ENCODE results near the gene LDLRAD4.

Gene LDLRAD4

GRCh38 chr18:13553449-13553848 is 334.9 kb downstream of the LDLRAD4 start:
- TF ChIP-seq POLR2A (IDR thresholded peaks at IDR 0.05; ENCODE audit: low read depth, low read length) = no peak
- FAIRE-seq (no peak), DNase-seq (ENCODE audit: insufficient read length, low spot score) (no peak)

- no peak for DNase-seq (ENCODE audit: insufficient read length, low spot score)
- TF ChIP-seq POLR2A (IDR thresholded peaks at IDR 0.05; ENCODE audit: low read depth, low read length) = no peak
- no peak for FAIRE-seq
Measured at GRCh38 chr18:13555192-13555591, 336.6 kb downstream of the LDLRAD4 start.

- no peak for TF ChIP-seq POLR2A (IDR thresholded peaks at IDR 0.05; ENCODE audit: low read depth, low read length)
- no peak for DNase-seq (ENCODE audit: insufficient read length, low spot score)
- FAIRE-seq = no peak
Measured at GRCh38 chr18:13555865-13556264, 337.3 kb downstream of the LDLRAD4 start.

GRCh38 chr18:13556502-13556901 is 337.9 kb downstream of the LDLRAD4 start:
- FAIRE-seq = no peak
- TF ChIP-seq POLR2A (IDR thresholded peaks at IDR 0.05; ENCODE audit: low read depth, low read length) = no peak
- no peak for DNase-seq (ENCODE audit: insufficient read length, low spot score)

- TF ChIP-seq POLR2A (IDR thresholded peaks at IDR 0.05; ENCODE audit: low read depth, low read length) = no peak
- DNase-seq (ENCODE audit: insufficient read length, low spot score) (peak; percentile 53), FAIRE-seq (peak; percentile 84)
Measured at GRCh38 chr18:13558124-13558523, 339.6 kb downstream of the LDLRAD4 start.

GRCh38 chr18:13558790-13559189 is 340.2 kb downstream of the LDLRAD4 start:
- FAIRE-seq = no peak
- no peak for DNase-seq (ENCODE audit: insufficient read length, low spot score)
- TF ChIP-seq POLR2A (IDR thresholded peaks at IDR 0.05; ENCODE audit: low read depth, low read length) = no peak

GRCh38 chr18:13559754-13560153 is 341.2 kb downstream of the LDLRAD4 start:
- DNase-seq (ENCODE audit: insufficient read length, low spot score) = no peak
- no peak for TF ChIP-seq POLR2A (IDR thresholded peaks at IDR 0.05; ENCODE audit: low read depth, low read length)
- FAIRE-seq = no peak

- DNase-seq (ENCODE audit: insufficient read length, low spot score) (no peak), FAIRE-seq (no peak)
- no peak for TF ChIP-seq POLR2A (IDR thresholded peaks at IDR 0.05; ENCODE audit: low read depth, low read length)
Measured at GRCh38 chr18:13560306-13560705, 341.7 kb downstream of the LDLRAD4 start.

- no peak for TF ChIP-seq POLR2A (IDR thresholded peaks at IDR 0.05; ENCODE audit: low read depth, low read length)
- no peak for DNase-seq (ENCODE audit: insufficient read length, low spot score)
- FAIRE-seq = no peak
Measured at GRCh38 chr18:13562494-13563029, 344.0 kb downstream of the LDLRAD4 start.

- DNase-seq (ENCODE audit: insufficient read length, low spot score) (no peak), FAIRE-seq (no peak)
- no peak for TF ChIP-seq POLR2A (IDR thresholded peaks at IDR 0.05; ENCODE audit: low read depth, low read length)
Measured at GRCh38 chr18:13563390-13563805, 344.8 kb downstream of the LDLRAD4 start.

- DNase-seq (ENCODE audit: insufficient read length, low spot score) = no peak
- FAIRE-seq = no peak
- no peak for TF ChIP-seq POLR2A (IDR thresholded peaks at IDR 0.05; ENCODE audit: low read depth, low read length)
Measured at GRCh38 chr18:13564579-13564978, 346.0 kb downstream of the LDLRAD4 start.

GRCh38 chr18:13565228-13565627 is 346.7 kb downstream of the LDLRAD4 start:
- TF ChIP-seq POLR2A (IDR thresholded peaks at IDR 0.05; ENCODE audit: low read depth, low read length) = no peak
- no peak for DNase-seq (ENCODE audit: insufficient read length, low spot score)
- no peak for FAIRE-seq

GRCh38 chr18:13566941-13567746 is 348.6 kb downstream of the LDLRAD4 start:
- TF ChIP-seq POLR2A (IDR thresholded peaks at IDR 0.05; ENCODE audit: low read depth, low read length) = no peak
- FAIRE-seq = no peak
- no peak for DNase-seq (ENCODE audit: insufficient read length, low spot score)

- FAIRE-seq (no peak), DNase-seq (ENCODE audit: insufficient read length, low spot score) (no peak)
- TF ChIP-seq POLR2A (IDR thresholded peaks at IDR 0.05; ENCODE audit: low read depth, low read length) = no peak
Measured at GRCh38 chr18:13568443-13569392, 350.2 kb downstream of the LDLRAD4 start.

Measured in H54 (cell line).